SK-MEL-5 (cell line): ENCODE data around the gene UBL4A. TPM values are rescaled to one million over a fixed set of nuclear protein-coding genes. Genes with fewer than 3 reads are reported as not detected.
"Not testable (repeated sequence)": the region's sequence is repeated elsewhere in the genome, so short reads cannot be mapped to it uniquely, and the experiment has no call there.

Experiments used
- DNase-seq: peaks from one replicate; pipeline ENCODE4 v3.0.0-alpha.2; 2016; ENCODE audit warnings: low read depth, low spot score
- in situ Hi-C: cut with HindIII; loops from 2 replicates; pipeline ENCODE4 v1.10.0; 2016; ENCODE audit warnings: low sequenced_read_pairs, high pct_unique_total_duplicates, low pct_unique_long_range_greater_than_20kb
- total RNA-seq: library from RNA; depleted of rRNA; stranded (reverse); fragments of >200 nt; shearing (Covaris generic); gene quantifications from 2 replicates; pipeline ENCODE4 v1.2.3, GENCODE V29; 2014

UBL4A gene
- total RNA-seq, 1 experiment from 2014 or later: 64.6 TPM

DNA sequence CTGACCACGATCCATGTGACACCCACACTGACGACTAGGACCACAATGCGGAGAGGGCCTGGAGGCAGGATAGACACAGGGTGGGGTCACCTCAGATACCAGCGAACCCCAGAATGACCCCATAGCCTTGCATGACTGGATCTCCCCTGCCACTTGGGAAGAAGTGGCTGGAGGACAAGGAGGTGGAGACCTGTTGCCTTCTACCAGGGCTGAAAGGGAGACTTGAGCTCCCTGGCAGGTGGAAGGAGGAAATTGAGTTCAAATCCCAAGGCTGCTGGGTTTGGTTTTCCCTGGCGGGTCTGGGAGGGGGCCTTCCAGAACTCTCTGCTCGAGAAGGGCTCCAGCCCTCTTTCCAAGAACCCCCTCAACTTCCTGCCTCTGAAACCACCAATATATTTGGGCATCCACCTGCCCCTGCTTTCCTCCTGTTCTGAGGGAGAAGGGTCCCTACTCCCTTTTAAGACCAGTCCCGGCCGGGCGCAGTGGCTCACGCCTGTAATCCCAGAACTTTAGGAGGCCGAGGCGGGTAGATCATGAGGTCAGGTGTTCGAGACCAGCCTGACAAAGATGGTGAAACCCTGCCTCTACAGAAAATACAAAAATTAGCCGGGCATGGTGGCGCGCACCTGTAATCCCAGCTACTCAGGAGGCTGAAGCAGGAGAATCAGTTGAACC lies 26.6 kb upstream of the UBL4A start:
- DNase-seq: no peak

DNA sequence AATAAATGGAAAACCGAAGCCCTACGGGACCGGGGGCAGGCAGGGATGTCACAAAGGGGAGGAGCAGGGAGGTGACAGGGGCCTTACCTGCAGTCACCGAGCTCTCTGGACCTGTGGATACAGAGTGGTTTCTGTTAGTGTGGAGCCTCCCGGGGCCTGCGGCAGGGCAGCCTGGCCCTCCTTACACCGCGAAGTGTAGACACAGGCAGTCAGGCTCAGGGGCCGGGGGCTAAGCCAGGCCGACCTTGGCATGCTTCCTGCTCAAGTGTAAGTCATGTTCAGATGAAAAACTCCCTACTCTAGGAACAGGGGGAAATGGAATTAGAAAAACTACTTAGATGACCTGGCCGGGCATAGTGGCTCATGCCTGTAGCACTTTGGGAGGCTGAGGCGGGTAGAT lies 25.3 kb upstream of the UBL4A start:
- no peak for DNase-seq
- in situ Hi-C loops: no loop called here

More for the DNA sequence above, 26.6 kb upstream of the UBL4A start:
- in situ Hi-C loops: no loop called here

DNA sequence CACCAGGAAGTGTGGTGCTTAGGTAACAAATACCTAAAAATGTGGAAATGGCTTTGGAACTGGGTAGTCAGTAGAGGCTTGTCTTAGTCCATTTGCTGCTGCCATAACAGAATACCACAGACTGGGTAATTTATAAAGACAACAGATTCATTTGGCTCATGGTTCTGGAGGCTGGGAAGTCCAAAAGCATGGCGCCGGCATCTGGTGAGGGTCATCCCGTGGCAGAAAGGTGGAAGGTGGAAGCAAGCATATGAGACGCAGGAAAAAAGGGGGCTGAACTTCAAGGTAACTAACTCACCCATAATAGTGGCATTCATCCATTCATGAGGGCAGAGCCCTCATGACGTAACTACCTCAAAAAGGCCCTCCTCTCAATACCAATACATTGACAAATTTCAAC lies 23.0 kb upstream of the UBL4A start:
- in situ Hi-C loops: no loop called here
- no peak for DNase-seq

DNA sequence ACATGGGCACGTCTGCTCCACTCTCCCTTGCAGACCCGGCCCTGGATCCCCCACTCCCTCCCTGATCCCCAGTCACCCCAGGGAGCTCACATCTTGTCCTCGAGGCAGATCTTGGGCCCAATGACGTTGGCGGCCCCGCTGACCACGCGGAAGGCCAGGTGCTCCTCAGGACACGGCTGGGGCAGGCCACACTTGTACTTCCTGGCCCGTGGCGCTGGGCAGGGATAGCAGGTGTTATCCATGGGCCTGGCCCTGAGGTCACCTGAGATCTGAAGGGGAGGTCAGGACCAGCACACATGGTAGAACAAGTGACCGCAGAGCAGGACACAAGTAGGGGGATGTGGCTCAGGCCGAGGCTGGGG lies 21.9 kb upstream of the UBL4A start:
- DNase-seq: no peak
- in situ Hi-C loops: no loop called here

DNA sequence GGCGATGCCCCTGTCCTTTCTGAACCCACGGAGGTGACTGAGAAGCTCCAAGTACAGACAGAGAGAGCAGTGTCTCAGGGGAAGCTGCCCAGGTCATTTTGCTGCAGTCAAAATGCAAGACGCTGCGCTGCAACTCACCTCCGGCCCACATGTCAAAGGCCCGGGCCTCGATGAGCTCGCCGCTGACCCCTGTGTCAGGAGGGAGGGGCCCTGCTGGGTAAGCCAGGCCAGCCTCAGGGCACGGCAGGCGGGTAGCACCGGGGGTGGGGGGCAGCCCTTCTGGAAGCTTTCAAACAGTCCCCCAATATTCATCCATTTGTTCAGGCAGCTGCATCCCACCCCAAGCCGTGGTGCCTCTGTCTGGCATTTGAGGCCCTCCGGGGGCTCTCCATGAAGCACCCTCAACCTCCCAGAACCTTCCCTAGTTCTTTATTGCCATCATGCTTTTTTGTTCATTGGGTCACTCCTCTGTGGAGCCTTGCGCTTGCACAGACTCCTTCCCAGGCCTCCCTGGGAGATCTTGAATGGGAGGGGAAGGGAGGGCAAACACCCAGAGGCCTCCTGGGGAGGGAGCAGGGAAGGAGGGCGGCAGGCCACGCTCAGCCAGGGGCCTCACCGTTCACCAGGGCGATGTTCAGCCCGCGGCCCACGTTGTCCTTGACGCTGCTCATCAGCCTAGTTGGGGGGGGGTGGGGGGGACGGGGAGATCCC lies 21.4 kb upstream of the UBL4A start:
- DNase-seq: no peak
- in situ Hi-C loops: no loop called here

DNA sequence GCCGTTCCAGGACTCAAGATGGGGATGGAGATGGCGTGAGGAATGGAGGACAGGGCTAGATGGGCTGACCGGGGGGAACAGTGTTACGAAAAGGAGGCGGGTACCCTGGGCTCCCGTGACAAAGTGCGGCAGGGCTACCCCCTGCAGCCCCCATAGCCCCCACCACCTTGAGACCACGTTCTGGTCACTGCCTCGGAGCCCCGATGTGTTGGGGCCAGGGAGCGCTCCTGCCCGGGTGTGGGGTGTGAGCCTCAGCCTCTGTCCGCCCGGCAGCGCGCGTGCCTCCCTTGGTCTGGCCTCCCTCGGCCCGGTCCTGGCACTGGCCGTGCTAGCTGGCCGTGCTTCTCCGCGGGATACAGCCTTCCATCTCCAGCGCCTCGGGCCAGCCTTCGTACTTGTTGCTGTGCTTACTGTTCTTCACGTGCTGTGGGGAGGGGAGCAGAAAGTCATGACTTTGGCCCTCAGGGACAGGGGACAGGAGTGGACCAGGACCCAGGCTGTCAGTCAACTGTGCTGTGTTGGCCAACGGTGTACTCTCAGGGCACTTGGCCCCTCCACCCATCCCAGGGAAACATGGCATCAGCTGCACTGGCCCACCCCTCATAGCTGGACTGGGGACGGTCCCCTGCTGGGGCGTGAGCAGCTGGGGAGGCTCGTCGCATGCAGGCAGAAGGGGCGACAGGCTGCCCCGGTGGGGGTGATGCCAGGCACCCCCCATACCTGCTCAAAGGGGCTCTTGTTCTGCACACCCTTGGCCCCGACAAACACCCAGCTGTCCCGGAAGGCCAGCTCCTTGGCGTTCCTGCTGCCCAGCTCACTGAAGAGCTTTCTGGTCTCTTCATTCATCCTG lies 20.3 kb upstream of the UBL4A start:
- in situ Hi-C loops: no loop called here
- DNase-seq: no peak

DNA sequence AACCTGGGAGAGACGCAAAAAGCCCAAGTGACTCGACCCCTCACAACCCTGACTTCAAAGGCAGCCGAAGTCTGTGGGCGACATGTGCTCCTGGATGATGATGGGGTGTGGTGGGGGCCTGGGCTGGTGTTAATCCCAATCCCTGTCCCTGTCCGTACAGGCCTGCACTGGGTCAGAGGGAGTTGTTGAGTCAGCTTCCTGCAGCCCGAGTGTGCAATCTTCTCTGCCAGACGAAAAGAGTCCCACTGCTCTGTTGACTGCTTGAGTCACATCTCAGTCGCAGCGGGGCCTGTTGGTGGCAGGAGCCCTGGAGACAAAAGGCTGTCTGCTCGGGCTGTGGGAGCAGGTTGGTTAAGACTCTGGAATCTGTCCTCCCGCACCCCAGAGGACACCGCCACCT lies 19.3 kb upstream of the UBL4A start:
- no peak for DNase-seq
- in situ Hi-C loops: no loop called here

DNA sequence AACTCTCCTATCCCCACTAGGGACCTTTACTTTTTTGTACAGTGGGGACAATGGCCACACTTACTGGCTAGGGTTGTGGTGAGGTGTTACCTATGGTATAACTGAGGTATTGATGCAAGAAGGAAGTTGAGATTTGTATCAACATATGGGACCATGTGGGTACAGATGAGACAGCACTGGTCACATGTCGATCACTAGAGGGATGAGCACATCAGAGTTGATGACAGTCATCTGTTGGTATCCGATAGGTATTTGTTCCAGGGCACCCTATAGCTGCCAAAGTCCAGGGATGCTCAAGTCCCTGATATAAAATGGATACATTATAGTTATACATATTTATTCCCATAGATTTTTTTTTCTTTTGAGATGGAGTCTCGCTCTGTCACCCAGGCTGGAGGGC lies 16.6 kb upstream of the UBL4A start:
- in situ Hi-C loops: no loop called here
- no peak for DNase-seq

DNA sequence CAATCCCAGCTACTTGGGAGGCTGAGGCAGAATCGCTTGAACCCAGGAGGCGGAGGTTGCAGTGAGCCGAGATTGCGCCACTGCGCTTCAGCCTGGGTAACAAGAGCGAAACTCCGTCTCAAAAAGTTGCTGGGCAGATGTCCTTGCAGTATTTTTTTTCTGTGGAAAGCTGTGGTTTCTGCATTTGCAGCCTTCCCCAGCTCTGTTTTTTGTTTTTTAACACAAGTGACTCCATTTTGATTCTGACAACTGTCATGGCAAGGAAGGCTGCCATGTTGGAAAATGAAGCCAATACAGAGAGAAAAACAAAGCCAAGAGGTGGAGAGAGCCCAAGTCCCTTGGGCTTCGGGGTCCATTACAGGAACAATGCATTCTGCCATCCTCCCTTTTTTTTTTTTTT lies 15.7 kb upstream of the UBL4A start:
- in situ Hi-C loops: no loop called here

DNA sequence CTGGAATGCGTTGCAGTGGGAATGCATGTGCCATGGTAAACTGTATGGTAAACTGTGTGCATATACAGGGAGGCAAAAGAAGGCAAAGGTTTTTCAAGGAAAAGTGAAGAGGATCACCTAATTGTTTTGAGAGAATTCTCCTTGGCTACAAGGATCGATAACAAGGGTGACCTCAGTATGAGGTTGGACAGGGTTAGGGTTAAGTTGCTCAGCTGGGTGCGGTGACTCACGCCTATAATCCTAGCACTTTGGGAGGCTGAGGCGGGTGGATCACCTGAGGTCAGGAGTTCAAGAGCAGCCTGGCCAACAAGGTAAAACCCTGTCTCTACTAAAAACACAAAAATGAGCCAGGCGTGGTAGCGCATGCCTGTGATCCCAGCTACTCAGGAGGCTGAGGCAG lies 15.0 kb upstream of the UBL4A start:
- DNase-seq, in situ Hi-C loops: not testable (repeated sequence)

More for the DNA sequence above, 15.7 kb upstream of the UBL4A start:
- no peak for DNase-seq

DNA sequence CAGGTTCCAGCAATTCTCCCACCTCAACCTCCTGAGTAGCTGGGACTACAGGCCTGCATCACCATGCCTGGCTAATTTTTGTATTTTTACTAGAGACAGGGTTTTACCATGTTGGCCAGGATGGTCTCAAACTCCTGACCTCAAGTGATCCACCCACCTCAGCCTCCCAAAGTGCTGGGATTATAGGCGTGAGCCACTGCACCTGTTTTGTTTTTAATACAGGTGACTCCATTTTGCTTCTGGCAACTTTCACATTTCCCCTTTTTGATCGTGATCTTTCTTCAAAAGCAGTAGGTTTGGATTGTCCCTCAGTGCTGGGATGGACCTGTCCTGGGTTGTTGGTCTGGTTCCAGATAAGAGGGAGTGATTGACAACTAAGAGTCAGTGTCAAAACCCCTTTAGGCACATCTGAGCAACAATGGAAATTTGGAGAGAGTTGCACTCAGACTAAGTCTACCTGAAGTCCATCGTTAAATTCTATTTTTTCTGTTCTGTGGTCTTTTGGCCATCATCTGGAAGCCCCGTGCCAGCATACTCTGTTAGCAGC lies 10.2 kb upstream of the UBL4A start:
- in situ Hi-C loops, DNase-seq: not testable (repeated sequence)

DNA sequence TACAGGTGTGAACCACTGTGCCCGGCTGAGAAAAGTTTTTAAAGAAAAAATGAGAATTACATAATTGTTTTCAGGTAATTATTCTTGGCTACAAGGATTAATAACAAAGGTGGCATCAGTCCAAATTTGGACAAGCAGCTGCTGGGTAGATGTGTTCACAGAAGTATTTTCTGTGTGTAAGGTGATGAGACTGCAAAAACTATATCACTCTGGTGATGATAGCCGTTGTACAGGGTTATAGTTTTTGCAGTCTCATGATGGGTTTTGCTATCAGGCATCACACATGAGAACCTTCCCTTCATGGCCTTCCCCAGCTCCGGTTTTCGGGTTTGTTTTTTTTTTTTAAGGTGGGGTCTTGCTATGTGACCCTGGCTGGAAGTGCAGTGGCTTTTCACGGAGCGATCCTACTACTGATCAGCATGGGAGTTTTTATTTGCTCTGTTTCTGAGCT lies 9.1 kb upstream of the UBL4A start:
- DNase-seq: no peak
- in situ Hi-C loops: no loop called here

DNA sequence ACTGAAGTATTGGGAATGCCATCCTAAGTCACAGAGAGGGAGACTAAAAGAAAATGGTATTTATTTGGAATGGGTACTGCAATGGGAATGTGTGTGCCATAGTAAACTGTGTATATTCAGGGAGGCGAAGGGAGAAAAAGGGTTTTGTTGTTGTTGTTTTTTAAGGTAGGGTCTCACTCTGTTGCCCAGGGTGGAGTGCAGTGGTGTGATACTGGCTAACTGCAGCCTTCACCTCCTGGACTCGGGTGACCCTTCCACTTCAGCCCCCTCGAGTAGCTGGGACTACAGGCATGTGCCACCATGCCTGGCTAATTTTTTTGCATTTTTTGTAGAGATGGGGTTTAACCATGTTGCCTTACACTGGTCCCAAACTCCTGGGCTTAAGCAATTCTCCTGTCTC lies 8.3 kb upstream of the UBL4A start:
- DNase-seq: no peak
- in situ Hi-C loops: no loop called here

DNA sequence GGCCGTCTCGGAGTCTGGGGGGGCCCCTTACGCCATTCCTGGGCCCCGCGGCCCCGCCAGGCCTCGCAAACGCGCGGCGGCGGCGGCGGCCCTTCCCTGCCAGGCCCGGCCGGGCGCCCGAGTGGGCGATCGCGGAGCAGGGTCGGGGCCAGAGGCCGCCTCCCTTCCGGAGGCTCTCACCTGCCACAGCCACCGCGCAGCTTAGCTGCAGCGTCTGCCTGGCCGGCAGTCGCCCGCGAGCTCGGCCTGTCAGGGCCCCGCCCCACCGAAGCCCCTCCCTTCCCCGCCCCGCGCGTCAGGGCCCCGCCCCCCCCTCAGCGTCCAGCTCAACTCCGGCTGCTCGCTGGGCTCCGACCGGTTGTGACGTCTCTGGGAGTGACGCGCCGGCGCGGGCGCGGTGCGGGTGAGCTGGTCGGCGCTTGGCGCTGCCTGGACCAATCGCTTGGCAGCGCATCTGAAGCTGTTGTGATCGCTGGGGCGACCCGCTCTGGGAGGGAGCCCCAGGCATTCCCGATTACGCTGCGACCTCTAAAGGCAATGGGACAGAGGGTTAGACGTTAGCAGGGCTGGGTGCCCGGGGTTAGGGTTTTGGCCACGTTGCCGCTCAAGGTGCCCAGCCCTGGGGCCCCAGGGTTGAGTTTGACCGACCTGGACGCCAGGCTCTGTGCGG lies 4.1 kb upstream of the UBL4A start, which contains the start of gene SLC10A3:
SLC10A3 (minus strand) TSS at position 216 of the 670 bp plus-strand sequence. CDS start 1,689 bp downstream, outside the sequence.
- peak; percentile 89 for DNase-seq
- in situ Hi-C loops: no loop called here

DNA sequence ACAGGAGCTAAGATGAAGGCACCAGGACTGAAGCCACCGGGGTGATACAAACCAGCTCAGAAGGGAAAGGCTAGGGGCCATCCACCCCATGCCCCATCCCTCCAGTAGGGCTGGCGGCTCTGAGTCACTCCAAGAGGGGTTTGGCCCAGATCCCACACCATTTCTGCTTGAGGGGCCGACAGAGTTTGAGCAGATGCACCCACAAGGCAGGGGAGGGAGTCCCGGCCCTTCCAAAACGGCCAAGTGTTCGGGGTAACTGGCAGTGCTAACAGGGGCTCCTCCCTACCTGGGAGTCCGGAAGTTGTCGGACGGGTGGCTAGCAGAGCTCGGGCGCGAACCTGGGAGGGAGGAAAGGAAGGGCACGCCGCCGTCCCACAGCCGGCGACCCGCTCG lies 3.6 kb upstream of the UBL4A start:
- DNase-seq: no peak
- in situ Hi-C loops: no loop called here

DNA sequence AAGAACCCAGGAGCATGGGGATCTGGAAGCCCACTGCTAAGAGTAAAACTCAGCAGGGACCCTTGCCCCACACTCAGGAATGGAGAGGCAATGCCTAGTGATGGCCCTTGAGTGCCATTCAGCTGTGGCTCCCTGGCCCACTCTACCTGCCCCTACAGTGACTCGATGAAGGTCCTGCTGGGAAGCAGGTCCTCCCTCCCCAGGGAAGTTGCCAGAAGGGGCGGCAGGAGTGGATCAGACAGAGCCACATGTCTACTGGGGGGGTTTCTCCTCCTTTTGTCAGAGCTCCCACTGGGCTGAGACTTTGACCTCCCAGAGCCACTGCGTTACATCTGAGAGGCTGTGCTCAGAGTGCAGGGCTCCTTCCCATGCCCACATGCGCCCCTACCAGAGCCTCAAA lies 2.8 kb upstream of the UBL4A start:
- DNase-seq: no peak
- in situ Hi-C loops: no loop called here

DNA sequence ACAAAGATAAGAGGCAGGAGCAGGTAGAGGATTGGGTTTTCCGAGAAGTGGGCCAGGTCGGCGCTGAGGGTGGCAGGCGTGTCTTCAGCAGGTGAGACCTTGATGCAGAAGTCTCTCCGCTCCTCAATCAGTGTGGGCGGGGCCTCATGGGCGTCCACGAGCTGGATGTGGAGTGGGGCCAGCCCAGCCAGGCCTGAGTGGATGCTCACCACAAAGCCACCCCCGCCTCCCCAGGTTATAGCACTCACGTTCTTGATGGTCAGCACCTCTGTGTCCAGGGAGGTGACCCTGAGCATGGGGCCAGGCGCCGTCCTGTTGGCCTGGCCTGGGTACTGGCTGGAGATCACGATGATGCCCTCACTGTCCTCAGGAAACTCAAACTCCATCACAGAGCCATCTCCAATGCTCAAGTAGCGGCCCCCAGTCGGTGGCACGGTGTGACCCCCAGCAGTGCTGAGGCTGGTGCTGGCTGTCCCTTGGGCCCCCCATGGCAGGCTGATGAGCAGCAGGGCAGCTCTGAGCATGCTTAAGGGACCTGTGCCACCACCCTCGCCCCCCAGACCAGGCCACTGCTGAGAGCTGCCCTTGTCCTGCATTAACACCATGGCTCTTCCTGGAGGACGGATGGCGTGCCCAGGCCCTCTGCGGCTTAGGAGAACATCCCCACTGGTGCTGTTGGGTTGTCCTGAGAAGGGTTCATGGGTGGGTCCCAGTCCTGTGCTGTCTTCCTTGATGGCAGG lies 2.1 kb upstream of the UBL4A start:
- in situ Hi-C loops: no loop called here
- no peak for DNase-seq
